Stimulated activated CD4-positive, alpha-beta T cell treated with anti-CD3 and anti-CD28 coated beads, Interleukin-4, amount 100 ng/mL, for 1 hour (primary cell): ENCODE data around the gene CTBP2.
"Not testable (repeated sequence)": the region's sequence is repeated elsewhere in the genome, so short reads cannot be mapped to it uniquely, and the experiment has no call there.

Experiments
- DNase-seq: peaks from one replicate; pipeline ENCODE4 v3.0.0-alpha.2; 2020

Gene CTBP2

DNA sequence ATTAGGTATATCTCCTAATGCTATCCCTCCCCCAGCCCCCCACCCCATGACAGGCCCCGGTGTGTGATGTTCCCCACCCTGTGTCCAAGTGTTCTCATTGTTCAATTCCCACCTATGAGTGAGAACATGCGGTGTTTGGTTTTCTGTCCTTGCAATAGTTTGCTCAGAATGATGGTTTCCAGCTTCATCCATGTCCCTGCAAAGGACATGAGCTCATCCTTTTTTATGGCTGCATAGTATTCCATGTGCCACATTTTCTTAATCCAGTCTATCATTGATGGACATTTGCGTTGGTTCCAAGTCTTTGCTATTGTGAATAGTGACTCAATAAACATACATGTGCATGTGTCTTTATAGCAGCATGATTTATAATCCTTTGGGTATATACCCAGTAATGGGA is 18.7 kb upstream of the CTBP2 start:
- DNase-seq: not testable (repeated sequence)

- DNase-seq: no peak
Measured at GRCh38 chr10:125177641-125178640, 17.6 kb upstream of the CTBP2 start.

DNA sequence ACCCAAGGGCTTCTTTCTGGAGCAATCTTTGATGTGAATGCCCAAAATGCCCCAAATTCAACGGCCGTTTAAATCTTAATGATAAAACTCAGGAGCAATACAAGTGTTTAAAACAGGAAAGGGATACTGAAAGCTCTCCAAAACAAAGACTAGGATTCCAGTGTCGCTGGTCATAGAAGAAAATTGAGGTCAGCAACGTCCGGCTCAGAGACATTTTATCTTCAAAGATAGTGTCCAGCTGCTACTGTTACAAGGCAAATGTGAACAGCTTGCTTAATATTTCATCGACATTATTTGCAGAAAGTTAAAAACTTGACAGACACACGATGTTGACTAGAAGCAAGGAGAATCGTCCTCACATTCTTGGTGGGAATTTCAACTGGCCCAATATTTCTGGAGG is 15.4 kb upstream of the CTBP2 start:
- no peak for DNase-seq

DNA sequence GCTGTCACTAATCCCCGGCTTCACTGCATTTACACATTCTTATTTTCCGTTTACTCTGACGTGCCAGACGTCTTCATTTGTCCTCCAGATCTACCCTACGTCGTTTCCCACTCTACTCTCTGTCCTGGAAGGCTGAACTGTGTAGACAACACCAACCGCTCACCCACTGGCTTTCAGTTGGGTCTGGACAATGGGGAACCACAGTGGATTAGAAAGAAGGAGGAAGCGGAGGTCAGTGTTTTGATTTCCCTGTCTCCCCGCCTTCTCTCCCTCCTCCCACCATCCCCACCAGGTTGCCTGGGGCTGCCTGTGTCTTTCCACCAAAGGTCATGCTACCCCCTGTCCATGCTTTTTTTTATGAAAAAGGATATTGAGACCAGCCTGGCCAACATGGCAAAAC is 14.0 kb upstream of the CTBP2 start:
- DNase-seq: no peak

DNA sequence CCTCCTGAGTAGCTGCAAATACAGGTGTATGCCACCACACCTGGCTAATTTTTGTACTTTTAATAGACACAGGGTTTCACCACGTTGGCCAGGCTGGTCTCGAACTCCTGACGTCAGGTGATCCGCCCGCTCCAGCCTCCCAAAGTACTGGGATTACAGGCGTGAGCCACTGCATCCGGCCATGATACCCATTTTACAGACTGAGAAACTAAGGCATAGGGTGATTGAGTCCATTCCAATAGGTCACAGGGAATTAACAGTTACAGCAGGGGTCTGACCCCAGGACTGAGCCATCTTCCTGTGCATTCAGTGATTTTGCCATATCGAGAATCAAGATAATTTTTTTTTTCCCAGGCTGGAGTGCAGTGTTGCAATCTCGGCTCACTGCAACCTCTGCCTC is 12.3 kb upstream of the CTBP2 start:
- DNase-seq: no peak

DNA sequence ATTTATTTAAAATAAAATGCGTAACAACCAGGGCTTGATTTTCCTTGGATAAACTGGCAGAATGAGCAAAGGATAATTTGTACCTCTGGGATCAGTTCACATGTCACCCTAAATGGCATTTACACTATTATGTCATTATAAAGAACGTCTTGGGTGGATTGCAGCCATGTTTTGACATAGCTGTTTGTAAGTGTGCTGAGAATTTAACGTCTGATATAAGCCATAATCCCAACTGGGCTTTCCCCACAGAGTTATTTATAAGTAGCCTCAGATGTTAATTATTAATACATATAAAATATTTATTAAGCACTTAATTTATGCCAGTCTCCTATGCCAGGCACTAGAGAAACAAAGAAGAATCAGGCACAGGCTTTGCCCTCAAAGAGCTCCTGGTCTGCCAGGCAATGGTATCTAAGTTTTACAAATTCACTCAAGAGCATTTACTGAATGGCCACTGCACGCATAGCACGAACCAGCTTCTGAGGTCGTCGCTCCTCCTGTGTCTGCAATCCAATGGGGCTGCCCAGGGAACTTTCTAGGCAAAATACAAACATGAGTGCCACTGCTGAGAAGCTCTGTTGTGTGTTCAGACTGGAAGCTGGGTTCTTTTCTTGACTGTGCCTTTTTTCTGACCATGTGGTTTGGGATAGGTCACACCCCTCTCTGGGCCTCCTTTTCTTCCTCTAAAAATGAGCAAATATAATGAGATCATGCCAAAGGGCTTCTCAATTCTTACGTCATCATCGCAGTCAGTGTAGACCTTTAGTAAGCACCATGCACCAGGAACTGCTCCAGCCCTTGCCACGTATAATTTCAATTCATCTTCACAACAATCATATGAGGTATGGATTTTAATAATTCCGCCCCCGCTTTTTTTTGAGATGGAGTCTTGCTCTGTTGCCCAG is 11.3 kb upstream of the CTBP2 start:
- no peak for DNase-seq

DNA sequence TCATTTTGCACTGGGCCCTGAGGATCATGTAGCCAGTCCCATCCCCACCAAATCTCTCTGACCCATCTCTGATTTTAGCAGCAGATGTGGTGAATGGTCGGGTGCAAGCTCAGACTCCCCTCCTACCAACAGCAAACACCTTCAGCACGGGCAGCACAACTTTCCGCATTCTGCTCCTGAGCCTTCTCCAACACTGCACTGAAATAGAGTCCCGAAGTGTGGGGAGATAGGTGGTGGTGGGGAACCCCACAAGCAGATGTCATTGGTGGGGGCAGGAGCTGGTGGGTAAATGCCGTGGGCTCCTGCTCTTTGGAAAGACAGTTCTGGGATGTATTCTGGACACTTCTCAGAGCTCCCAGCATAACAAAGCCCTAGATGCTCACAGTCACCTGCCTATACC is 9.6 kb upstream of the CTBP2 start:
- no peak for DNase-seq

DNA sequence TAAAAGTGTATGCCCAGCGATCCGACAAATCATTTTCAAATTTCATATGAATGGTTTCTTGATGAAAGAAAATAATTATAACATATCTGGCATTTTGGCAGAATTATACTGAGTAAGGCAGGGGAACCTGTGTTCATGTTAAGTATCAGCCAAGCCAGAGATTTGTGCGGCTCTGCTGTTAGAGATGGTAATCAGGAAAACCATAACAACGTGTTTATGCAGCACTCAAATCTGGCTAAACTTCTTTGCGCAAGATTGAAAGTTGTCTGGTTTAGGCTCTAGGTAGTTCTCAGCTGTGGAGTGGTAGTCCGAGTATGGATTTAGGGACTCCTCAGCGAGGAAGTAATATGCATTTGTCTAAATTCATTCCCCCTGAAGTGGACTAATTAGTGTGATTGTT is 8.9 kb upstream of the CTBP2 start:
- no peak for DNase-seq

DNA sequence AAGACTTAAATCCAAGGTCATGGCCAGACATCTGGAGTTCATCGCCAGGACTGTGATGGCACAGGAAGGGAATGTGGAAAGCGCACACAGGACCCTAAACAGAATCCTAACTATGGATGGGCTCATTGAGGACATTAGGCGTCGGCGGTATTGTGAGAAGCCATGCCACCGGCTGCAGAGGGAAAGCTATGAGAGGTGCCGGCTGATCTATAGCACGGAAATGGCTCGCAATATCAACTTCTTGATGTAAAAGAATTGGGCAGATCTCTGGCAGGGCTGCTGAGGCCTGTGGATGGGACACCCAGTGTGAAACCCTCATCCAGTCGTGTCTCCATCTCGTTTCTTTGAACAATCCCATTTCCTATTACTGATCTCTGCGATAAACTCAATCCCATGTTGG is 6.3 kb upstream of the CTBP2 start:
- DNase-seq: no peak

DNA sequence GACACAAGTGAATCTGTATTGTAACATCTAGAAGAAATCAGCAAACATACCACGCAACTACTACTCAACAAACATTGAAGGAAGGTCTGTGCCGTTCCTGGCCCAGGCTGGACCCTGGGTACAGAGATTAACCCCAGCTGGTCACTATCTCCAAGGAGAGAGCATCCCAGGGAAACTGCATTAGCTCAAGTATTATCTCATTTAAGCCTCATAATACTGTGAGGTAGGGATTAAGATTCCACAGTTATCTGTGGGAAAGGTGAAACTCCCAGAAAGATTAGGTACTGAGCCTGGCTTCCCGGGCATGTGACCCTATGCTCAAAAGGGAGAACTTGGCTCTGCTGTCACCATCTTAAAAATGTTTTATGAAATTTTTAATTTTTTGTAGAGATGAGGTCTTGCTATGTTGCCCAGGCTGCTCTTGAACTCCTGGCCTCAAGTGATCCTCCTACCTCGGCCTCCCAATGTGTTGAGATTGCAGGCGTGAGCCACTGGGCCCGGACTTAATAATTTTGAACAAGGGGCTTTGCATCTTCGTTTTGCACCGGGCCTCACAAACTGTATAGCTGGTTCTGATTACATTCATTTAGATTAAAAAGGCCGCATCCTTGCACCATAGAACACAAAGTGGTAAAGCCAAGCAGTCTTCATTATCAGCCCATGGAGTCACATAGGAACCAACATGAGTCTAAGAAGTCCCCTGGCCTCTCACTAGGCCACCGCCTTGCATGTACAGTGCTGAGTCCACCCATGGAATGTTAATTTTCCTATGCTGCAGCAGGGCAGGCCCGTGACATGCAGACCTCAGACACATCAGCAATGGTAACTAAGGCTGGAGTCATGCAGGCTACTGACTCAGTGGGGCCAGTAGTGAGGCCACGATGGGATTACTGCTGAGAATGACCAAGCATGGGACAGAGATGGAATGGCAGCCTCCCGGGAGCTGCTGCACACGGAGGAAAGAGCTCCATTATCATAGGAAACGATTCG is 5.5 kb upstream of the CTBP2 start:
- no peak for DNase-seq

- no peak for DNase-seq
Measured at GRCh38 chr10:125164421-125164820, 4.1 kb upstream of the CTBP2 start.

- no peak for DNase-seq
Measured at GRCh38 chr10:125163803-125164202, 3.4 kb upstream of the CTBP2 start.

GRCh38 chr10:125163312-125163711 is 2.9 kb upstream of the CTBP2 start:
- not testable (repeated sequence) for DNase-seq

GRCh38 chr10:125162120-125162931 is 2.0 kb upstream of the CTBP2 start:
- DNase-seq: no peak

DNA sequence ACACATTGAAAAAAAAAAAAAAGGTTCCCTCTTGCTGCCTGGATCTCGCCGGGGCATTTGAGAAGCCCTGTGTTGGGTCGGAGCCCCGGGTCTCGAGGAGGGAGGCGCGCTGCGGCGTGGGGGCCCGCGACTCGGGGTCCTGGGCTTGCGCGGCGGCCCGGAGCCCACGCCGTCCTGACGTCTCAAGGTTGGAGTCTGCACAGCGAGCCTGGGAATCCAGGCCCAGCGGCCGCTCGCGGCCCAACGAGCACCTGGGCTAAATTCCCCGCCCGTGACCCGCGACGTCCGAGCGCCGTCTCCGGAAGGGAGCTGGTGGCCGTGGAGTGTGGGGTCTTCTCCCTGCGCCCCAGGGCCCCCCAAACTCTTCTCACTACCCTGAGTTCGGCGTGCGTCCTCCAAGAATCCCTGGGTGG is 1.4 kb upstream of the CTBP2 start:
- DNase-seq: no peak

DNA sequence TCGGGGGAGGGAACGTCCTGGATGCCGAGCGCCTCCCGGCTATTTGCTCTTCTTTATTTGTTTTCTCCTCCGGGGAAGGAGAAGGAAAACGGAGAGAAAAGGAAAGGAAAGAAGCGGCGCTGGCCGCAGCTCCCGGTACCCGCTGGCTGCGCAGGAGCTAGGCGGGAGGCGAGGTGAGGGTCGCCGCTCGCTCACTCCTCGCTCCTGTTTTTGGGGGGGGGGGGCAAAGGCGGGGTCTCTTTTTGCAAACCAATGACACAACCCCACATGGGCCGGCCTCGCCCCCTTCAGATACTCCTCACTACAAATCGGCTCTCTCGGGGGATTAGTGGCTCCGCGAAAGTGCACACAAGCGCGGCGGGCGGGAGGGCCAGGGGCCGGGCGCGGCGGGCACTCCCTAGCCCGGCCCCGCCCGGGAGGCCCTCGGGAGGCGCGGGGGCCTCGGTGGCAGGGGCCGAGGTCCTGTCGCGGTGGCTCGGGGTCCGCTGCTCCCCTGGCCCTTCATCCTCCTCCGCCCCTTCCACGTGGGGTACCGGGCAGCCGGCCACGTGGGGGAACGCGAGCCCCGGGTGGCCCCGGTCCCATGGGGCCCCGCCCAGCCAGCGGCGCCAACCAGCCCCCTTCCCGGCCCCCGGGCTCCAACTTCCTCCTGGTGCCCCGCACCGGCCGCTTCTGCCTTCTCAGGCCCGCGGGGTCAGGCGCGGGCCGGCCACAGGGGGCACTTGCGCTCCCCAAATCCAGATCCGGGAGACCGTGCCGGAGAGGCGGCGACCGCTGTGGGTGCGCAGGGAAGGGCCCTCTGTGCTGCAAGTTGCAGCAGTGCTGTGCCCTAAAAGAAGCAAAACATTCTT is 718 bp upstream of the CTBP2 start:
- DNase-seq: no peak

- DNase-seq: no peak
Measured at GRCh38 chr10:125159486-125159931, 854 bp downstream of the CTBP2 start.

- DNase-seq: no peak
Measured at GRCh38 chr10:125158601-125159485, 1.5 kb downstream of the CTBP2 start.

DNA sequence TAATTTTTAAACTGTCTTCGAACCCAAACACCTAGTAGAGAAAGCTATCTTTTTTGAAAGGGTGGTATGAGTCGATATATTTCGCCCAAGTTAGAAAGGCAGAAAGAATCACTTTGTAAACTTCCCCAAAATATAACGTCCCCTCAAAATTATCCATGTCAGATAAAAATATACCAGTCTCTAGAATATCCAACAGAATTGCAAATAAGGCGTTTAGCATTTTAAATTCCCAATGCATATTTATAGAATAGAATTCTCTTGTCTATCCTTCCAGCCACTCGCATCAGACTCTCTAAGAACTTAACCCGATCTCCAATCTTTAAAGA is 2.1 kb downstream of the CTBP2 start:
- no peak for DNase-seq

GRCh38 chr10:125157505-125157904 is 2.9 kb downstream of the CTBP2 start:
- DNase-seq: no peak
